Measurements from ENCODE around the gene PTPRG.

Gene PTPRG

DNA sequence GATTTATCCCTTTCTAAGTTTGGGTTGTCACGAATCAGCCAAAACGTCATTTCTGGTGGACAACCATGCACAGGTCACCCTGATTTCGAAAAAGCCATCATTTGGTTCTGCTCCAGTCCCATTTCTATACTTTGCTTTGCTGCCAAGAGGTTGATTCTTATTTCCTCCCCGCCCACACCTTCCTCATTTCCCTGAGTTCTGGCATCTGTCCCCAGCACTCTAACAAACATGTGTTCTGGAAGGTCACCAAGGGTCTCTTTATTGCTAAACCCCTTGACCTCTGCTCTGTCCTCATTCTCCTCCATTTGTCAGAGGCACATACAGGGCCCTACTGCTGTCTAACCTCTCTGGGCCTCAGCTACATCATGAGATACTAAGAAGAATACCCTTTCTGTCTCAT, 36.4 kb upstream of the PTPRG start:
- no peaks in the 10 kb centered on the region for H3K36me3 ChIP-seq (ENCODE audit: low read depth)
- TF ChIP-seq, protein P1, sequence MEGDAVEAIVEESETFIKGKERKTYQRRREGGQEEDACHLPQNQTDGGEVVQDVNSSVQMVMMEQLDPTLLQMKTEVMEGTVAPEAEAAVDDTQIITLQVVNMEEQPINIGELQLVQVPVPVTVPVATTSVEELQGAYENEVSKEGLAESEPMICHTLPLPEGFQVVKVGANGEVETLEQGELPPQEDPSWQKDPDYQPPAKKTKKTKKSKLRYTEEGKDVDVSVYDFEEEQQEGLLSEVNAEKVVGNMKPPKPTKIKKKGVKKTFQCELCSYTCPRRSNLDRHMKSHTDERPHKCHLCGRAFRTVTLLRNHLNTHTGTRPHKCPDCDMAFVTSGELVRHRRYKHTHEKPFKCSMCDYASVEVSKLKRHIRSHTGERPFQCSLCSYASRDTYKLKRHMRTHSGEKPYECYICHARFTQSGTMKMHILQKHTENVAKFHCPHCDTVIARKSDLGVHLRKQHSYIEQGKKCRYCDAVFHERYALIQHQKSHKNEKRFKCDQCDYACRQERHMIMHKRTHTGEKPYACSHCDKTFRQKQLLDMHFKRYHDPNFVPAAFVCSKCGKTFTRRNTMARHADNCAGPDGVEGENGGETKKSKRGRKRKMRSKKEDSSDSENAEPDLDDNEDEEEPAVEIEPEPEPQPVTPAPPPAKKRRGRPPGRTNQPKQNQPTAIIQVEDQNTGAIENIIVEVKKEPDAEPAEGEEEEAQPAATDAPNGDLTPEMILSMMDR (IDR thresholded peaks at IDR 0.05; ENCODE audit: poor library complexity, severe bottlenecking) = no peak
- no peak for ATAC-seq (ENCODE audit: low read depth)
- no peaks in the 10 kb centered on the region for H3K27me3 ChIP-seq (ENCODE audit: insufficient read depth, poor library complexity, severe bottlenecking)
- H3K27ac ChIP-seq (ENCODE audit: poor library complexity, severe bottlenecking) = no peak overlapping the region
- no peak for DNase-seq (ENCODE audit: low spot score)
- no peaks in the 10 kb centered on the region for H3K9me3 ChIP-seq (ENCODE audit: severe bottlenecking)
- H3K4me1 ChIP-seq (ENCODE audit: insufficient read depth, poor library complexity, severe bottlenecking) = no peaks in the 10 kb centered on the region
- no peak overlapping the region for H3K4me3 ChIP-seq (ENCODE audit: severe bottlenecking)

DNA sequence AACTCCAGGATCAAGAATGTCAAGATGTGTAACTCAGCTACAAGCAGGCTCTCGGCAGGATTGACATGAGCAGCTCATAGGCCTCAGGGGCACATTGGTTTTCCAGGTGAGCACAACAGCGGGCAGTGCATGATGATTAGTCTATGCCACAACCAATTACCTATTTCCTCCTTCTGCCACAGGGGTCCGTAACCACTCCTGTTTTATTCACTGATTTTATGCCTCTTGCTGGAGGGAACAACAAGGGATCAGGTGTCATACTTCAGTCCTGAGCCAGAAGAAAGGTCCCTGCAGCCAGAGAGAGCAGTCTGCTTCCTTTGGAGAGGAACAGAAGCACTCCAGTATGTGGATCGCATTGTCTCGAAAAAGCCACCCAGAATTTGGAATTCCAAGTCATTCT, 35.1 kb upstream of the PTPRG start:
- Histone ChIP-seq H3K4me3 (ENCODE audit: severe bottlenecking) (no peak overlapping the region), H3K36me3 (ENCODE audit: low read depth) (no peaks in the 10 kb centered on the region), H3K27ac (ENCODE audit: poor library complexity, severe bottlenecking) (no peak overlapping the region), H3K27me3 (ENCODE audit: insufficient read depth, poor library complexity, severe bottlenecking) (no peaks in the 10 kb centered on the region), H3K4me1 (ENCODE audit: insufficient read depth, poor library complexity, severe bottlenecking) (no peaks in the 10 kb centered on the region), H3K9me3 (ENCODE audit: severe bottlenecking) (no peaks in the 10 kb centered on the region)
- ATAC-seq (ENCODE audit: low read depth) (no peak), DNase-seq (ENCODE audit: low spot score) (no peak)
- TF ChIP-seq, protein P1 (IDR thresholded peaks at IDR 0.05; ENCODE audit: poor library complexity, severe bottlenecking) = no peak

DNA sequence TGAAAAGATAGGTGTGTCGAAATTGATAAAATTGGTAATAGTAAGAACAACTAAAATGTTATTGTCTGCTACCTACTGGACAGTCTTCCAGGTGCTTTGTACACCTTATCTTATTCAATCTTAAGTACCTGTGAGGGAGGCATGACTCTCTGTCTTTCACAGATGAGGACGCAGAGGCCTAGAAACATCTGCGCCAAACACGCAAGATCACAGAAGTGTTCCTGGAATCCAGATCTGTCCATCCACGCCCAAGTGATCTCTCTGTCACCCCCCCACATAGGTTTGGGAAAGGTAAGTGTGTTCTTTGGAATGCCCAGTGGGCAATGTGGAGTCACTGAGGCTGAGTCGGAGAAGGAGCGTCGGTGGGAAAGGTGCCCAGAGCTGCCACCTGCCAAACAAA, 34.4 kb upstream of the PTPRG start:
- H3K4me3 ChIP-seq (ENCODE audit: severe bottlenecking) = no peak overlapping the region
- H3K27ac ChIP-seq (ENCODE audit: poor library complexity, severe bottlenecking) = no peak overlapping the region
- TF ChIP-seq, protein P1 (IDR thresholded peaks at IDR 0.05; ENCODE audit: poor library complexity, severe bottlenecking) = no peak
- no peaks in the 10 kb centered on the region for H3K9me3 ChIP-seq (ENCODE audit: severe bottlenecking)
- H3K36me3 ChIP-seq (ENCODE audit: low read depth) = no peaks in the 10 kb centered on the region
- ATAC-seq (ENCODE audit: low read depth) (no peak), DNase-seq (ENCODE audit: low spot score) (no peak)
- H3K4me1 ChIP-seq (ENCODE audit: insufficient read depth, poor library complexity, severe bottlenecking) = no peaks in the 10 kb centered on the region
- H3K27me3 ChIP-seq (ENCODE audit: insufficient read depth, poor library complexity, severe bottlenecking) = no peaks in the 10 kb centered on the region

DNA sequence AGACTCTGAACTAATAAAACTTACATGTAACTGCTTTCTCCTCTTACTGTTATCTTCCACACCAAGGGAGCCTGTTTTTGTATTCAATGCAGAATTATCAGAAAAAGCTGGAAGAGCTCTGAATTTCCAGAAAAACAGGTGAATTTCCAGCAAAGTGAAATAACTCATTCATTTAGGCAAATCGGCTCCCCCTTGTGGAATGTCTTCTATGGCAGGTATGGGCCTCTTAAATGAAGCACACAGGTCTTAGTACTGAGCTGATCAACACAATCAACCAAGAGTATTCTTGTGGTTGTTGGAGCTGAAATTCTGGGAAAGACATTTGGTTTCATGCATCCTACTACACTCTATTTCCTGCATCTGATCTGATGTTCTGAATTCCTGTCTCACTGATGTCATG, 31.0 kb upstream of the PTPRG start:
- TF ChIP-seq, protein P1 (IDR thresholded peaks at IDR 0.05; ENCODE audit: poor library complexity, severe bottlenecking) = peak; percentile 69
- ATAC-seq (ENCODE audit: low read depth) = 0 out of 3 replicates have a peak, but pooled peaks have one; percentile 55
- DNase-seq (ENCODE audit: low spot score) = no peak
- no peaks in the 10 kb centered on the region for H3K4me1 ChIP-seq (ENCODE audit: insufficient read depth, poor library complexity, severe bottlenecking)
- H3K27me3 ChIP-seq (ENCODE audit: insufficient read depth, poor library complexity, severe bottlenecking) = no peaks in the 10 kb centered on the region
- no peaks in the 10 kb centered on the region for H3K36me3 ChIP-seq (ENCODE audit: low read depth)
- H3K9me3 ChIP-seq (ENCODE audit: severe bottlenecking) = no peaks in the 10 kb centered on the region
- no peak overlapping the region for H3K4me3 ChIP-seq (ENCODE audit: severe bottlenecking)
- no peak overlapping the region for H3K27ac ChIP-seq (ENCODE audit: poor library complexity, severe bottlenecking)

DNA sequence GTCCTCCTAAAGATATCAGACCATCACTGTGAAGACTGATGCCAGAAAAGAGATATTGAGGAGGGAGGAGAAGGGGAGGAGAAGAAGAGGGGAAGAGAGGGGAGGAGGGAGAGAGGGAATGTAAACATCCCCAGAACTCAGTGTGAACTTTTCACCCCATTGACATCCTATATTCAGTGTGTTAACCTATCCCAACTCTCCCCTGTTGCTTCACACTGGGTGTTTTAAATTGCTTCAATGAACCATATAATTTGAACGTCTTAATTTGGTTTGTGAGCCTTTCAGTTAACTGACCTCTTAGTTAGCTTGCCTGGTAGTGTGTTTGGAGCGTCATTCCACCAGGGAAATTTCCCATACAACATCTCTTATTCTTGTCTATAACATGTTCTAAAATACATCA, 29.8 kb upstream of the PTPRG start:
- DNase-seq (ENCODE audit: low spot score) = no peak
- Histone ChIP-seq H3K4me1 (ENCODE audit: insufficient read depth, poor library complexity, severe bottlenecking) (no peaks in the 10 kb centered on the region), H3K4me3 (ENCODE audit: severe bottlenecking) (no peak overlapping the region)

More for the DNA sequence above, 29.8 kb upstream of the PTPRG start:
- no peak overlapping the region for H3K27ac ChIP-seq (ENCODE audit: poor library complexity, severe bottlenecking)
- no peak for ATAC-seq (ENCODE audit: low read depth)
- no peaks in the 10 kb centered on the region for H3K9me3 ChIP-seq (ENCODE audit: severe bottlenecking)
- no peaks in the 10 kb centered on the region for H3K36me3 ChIP-seq (ENCODE audit: low read depth)
- H3K27me3 ChIP-seq (ENCODE audit: insufficient read depth, poor library complexity, severe bottlenecking) = no peaks in the 10 kb centered on the region
- TF ChIP-seq, protein P1 (IDR thresholded peaks at IDR 0.05; ENCODE audit: poor library complexity, severe bottlenecking) = no peak

All from RWPE2 (cell line).